GM12873 (cell line): ENCODE data around the gene TMEM94.

ENCODE experiments used
- TF ChIP-seq, protein P1 (sequence below): IDR thresholded peaks from 2 replicates; pipeline ENCODE4 v1.5.1; 2012; ENCODE audit warnings: low read depth, mild to moderate bottlenecking, moderate library complexity, low read length, control low read depth; ENCODE audit not compliant: insufficient read depth; ENCODE audit errors: missing control alignments

Gene TMEM94

GRCh38 chr17:75416006-75416405 lies 40.4 kb upstream of the TMEM94 start:
- TF ChIP-seq, protein P1, sequence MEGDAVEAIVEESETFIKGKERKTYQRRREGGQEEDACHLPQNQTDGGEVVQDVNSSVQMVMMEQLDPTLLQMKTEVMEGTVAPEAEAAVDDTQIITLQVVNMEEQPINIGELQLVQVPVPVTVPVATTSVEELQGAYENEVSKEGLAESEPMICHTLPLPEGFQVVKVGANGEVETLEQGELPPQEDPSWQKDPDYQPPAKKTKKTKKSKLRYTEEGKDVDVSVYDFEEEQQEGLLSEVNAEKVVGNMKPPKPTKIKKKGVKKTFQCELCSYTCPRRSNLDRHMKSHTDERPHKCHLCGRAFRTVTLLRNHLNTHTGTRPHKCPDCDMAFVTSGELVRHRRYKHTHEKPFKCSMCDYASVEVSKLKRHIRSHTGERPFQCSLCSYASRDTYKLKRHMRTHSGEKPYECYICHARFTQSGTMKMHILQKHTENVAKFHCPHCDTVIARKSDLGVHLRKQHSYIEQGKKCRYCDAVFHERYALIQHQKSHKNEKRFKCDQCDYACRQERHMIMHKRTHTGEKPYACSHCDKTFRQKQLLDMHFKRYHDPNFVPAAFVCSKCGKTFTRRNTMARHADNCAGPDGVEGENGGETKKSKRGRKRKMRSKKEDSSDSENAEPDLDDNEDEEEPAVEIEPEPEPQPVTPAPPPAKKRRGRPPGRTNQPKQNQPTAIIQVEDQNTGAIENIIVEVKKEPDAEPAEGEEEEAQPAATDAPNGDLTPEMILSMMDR, result no peak

DNA sequence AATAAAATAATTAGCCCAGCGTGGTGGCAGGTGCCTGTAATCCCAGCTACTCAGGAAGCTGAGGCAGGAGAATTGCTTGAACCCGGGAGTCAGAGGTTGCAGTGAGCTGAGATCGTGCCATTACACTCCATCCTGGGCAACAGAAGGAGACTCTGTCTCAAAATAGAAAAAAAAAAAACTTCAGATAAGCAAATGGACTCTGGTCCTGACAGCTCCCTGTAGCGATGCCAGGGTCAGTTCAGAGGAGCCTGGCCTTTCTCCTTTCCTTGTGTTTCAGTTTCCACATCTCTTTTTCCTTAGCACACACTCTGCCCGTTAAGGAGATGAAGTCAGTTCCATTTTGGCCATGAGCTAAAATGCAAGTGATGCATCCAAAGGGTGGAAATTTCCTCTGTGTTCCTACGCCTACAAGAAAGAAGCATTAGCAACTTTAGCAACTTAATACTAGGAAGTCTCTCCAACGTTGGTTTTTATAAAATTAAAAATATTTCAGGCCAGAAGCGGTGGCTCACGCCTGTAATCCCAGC lies 39.3 kb upstream of the TMEM94 start:
- TF ChIP-seq, protein P1, result no peak

DNA sequence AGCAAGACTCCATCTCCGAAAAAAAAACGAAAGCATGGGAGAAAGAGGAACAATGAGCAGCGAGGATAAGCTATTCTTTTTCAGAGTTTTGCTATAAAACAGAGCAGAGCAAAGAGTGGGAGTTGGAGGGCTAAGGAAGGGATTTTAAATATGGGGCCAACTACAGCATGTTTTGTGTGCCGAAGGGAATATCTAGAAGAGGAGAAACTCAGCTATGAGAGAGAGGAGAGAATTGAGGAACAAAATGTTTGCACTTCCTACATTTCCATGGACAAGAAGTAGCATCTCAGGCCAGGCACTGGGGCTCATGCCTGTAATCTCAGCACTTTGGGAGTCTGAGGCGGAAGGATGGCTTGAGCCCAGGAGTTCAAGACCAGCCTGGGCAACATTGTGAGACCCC lies 37.9 kb upstream of the TMEM94 start:
- TF ChIP-seq, protein P1, result no peak

DNA sequence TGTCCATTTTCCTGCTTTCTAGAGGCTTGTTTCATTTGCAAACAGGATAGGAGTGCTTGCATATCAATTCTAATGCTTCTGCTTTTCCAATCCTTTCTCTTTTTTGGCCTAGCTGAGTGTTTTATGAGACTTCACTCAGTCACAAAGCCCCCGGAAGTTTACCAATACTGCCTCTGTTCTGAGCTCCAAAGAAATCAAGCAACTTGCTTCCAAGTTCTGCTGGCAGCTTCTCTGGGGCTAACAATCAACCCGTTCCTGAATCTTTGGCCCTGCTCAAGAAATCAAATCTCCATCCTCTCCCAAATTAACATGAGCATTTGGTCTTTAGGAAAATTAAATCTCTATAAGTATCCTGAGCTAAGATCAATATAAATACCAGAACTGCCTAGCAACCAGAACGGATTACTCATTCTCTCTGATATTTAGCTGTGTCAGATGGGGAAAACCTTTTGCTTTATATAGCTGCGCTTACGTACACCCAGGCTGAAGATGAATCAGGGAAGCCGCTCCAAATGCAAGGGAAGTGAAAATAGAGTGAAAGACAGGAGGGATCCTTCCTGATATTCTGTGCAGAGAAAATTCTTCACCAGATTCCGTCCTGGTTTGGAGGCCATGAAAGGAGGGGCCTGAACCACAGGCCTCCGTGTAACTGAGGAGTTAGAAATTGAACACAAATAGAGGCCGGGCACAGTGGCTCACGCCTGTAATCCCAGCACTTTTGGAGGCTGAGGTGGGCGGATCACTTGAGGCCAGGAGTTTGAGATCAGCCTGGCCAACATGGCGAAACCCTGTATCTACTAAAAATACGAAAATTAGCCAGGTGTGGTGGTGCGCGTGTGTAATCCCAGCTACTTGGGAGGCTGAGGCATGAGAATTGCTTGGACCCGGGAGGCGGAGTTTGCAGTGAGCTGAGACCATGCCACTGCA lies 27.6 kb upstream of the TMEM94 start:
- TF ChIP-seq, protein P1, result no peak

DNA sequence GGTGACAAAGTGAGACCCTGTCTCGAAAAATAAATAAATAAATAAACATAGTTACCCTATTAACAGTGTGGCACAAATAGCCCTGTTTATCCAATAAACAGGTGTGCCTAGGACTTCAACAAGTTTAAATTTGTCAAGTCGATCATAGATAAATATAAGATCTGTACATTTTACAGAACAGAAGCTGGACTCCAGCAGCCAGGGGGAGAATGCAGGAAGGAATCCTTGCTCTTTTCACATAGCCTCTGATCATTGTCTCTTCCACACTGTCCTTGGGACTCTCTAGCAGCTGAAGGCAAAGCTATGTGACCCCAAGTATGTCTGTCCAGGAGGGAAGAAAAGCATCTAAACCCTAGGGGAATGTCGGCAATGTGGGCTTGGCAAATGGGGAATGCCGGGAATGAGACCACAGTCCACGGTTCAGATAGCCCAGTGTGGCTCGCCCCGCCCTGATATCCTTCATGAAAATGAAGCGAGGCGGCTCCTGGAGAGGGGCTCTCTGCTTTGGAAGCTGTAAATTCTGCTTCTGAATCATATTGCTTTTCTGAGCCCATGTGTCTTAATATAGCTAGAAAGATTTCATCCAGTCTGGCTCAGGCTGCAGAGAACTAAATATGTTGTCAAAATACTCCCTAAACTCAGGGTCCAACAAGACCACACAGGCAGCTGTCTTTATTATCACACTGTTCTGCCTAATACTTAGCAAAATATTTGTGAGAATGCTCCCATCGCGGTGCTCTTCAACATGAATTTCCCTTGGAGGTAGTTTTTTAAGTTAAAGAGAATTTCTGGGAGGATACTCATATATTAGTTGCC lies 26.1 kb upstream of the TMEM94 start:
- TF ChIP-seq, protein P1, result no peak

DNA sequence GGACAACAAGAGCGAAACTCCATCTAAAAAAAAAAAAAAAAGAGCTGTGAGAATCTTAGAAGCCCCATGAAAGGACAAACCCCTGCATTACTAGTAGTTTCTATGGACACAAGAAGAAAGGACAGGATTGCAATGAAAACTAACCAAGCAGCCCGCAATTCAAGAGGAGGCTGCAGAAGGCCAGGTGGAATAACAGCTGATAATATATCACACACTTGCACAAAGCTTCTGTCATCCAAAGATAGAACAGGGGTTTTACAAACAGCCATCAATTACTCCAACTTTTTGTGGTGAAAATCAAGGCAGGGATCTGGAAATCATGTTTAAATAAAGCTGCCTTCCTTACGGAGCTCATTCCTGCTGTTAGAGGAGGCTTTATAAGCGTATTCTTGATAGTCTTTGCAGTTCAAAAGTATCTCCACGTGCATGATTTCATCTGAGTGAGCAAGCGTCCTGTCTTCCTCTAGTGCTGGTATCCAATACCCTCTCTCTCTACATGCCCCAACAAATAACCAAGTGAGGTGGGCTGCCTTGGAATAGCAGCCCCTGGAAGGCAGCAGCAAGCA lies 23.1 kb upstream of the TMEM94 start:
- TF ChIP-seq, protein P1, result no peak
